HepG2 (cell line): ENCODE measurements around the gene HS3ST3B1. TPM values are rescaled to one million over a fixed set of nuclear protein-coding genes. Genes with fewer than 3 reads are reported as not detected.

Experiments used
- EP300 ChIP-seq, 3 experiments: sonication (generic) in 1 of 3; formaldehyde crosslinking in 1 of 3; IDR thresholded peaks; 2 replicates each; pipeline versions ENCODE4 v1.5.1 to v1.6.1; 2011 to 2020; ENCODE audit warnings: low read depth in 2 of 3, low read length in 2 of 3, borderline replicate concordance in 1 of 3, improper control_type of control experiment in 1 of 3, mild to moderate bottlenecking in 1 of 3, missing genetic modification reagents in 1 of 3, moderate library complexity in 1 of 3
- FOXA3 ChIP-seq: IDR thresholded peaks from 2 replicates; pipeline ENCODE4 v1.6.1; 2016; ENCODE audit warnings: missing genetic modification reagents, missing compliant biosample characterization
- FOXK2 ChIP-seq: fragments of 450-650 bp; IDR thresholded peaks from 2 replicates; pipeline ENCODE4 v1.6.1; 2016
- GABPB1 ChIP-seq: IDR thresholded peaks from 2 replicates; pipeline ENCODE4 v1.6.1; 2016; ENCODE audit warnings: mild to moderate bottlenecking, missing genetic modification reagents, moderate library complexity, missing compliant biosample characterization
- MAF1 ChIP-seq: sonication (generic); formaldehyde crosslinking; IDR thresholded peaks from 2 replicates; pipeline ENCODE4 v1.5.0; 2020; ENCODE audit warnings: missing genetic modification reagents, borderline replicate concordance
- PAXIP1 ChIP-seq: sonication (generic); formaldehyde crosslinking; conservative IDR thresholded peaks from 2 replicates; pipeline ENCODE4 v1.4.0; 2020; ENCODE audit warnings: mild to moderate bottlenecking, missing genetic modification reagents, moderate library complexity
- RARA ChIP-seq: IDR thresholded peaks from 2 replicates; pipeline ENCODE4 v1.6.1; 2016; ENCODE audit warnings: missing genetic modification reagents, missing compliant biosample characterization
- ZBTB42 ChIP-seq: sonication (generic); formaldehyde crosslinking; IDR thresholded peaks from 2 replicates; pipeline ENCODE4 v1.5.0; 2020; ENCODE audit warnings: mild to moderate bottlenecking, missing genetic modification reagents
- ZNF136 ChIP-seq: sonication (generic); formaldehyde crosslinking; IDR thresholded peaks from 2 replicates; pipeline ENCODE4 v1.8.1; 2022; ENCODE audit warnings: low read depth, mild to moderate bottlenecking, moderate library complexity, missing genetic modification reagents
- ZNF484 ChIP-seq: sonication (generic); formaldehyde crosslinking; IDR thresholded peaks from 2 replicates; pipeline ENCODE4 v1.5.1; 2020; ENCODE audit warnings: mild to moderate bottlenecking, low read depth, missing genetic modification reagents, borderline replicate concordance
- ZNF646 ChIP-seq: sonication (generic); formaldehyde crosslinking; IDR thresholded peaks from 2 replicates; pipeline ENCODE4 v1.9.0; 2021; ENCODE audit warnings: mild to moderate bottlenecking, missing genetic modification reagents
- polyA plus RNA-seq, 8 experiments: library from polyadenylated mRNA; depleted of rRNA in 3 of 8; stranded (reverse) in 7 of 8; unstranded in 1 of 8; fragments of >200 nt; fragmentation: Illumina TruSeq in 4 of 8; extraction: Trizol in 4 of 8; gene quantifications; 2 replicates each; pipeline versions ENCODE4 v1.2.1 to v1.2.3, GENCODE V29; 2011 to 2016; ENCODE audit warnings: low read depth in 4 of 8, missing spikeins in 1 of 8, mixed read lengths in 1 of 8; ENCODE audit not compliant: insufficient read depth in 1 of 8
- total RNA-seq, 5 experiments: library from RNA; depleted of rRNA; stranded (reverse); fragments of >200 nt; fragmentation: Illumina TruSeq; extraction: Trizol; gene quantifications; 2 replicates each; pipeline ENCODE4 v1.2.3, GENCODE V29; 2016; ENCODE audit warnings: low read depth in 1 of 5

The HS3ST3B1 gene
- total and polyA plus RNA-seq, 2 of the 13 experiments (the other 11 are each of a cell fraction or from before 2014, with no cell fraction given) = 15.7 to 39.5 TPM

- TF ChIP-seq PAXIP1 (CRISPR knock-in tag) (peak; percentile 79), ZNF136 (CRISPR knock-in tag) (no peak), ZNF484 (CRISPR knock-in tag) (no peak), EP300 (IDR thresholded peaks at IDR 0.05; ENCODE audit: low read depth in 2 of 2, low read length in 2 of 2) (peak in 1 of 2 experiments; percentile 59; a peak in 2 of 4 replicates), EP300 (CRISPR knock-in tag; IDR thresholded peaks at IDR 0.05; ENCODE audit: borderline replicate concordance) (no peak), FOXA3 (CRISPR knock-in tag) (peak; percentile 91), RARA (CRISPR knock-in tag) (peak; percentile 77), MAF1 (no peak), ZNF646 (peak; percentile 83), GABPB1 (no peak), ZBTB42 (CRISPR knock-in tag) (no peak), FOXK2 (no peak)
Measured at GRCh38 chr17:14325618-14326167, 24.8 kb downstream of the HS3ST3B1 start (continued).
